T-helper 1 cell treated with Interleukin-12 subunit alpha and Interleukin-12 subunit beta and Interleukin-4 antibody, amounts not matched to agents 30 ng/mL and 1 ng/mL, for 36 hours (primary cell): Measurements from ENCODE around the gene CHEK2. TPM values are rescaled to one million over a fixed set of nuclear protein-coding genes. Genes with fewer than 3 reads are reported as not detected.
"Not testable (repeated sequence)": the region's sequence is repeated elsewhere in the genome, so short reads cannot be mapped to it uniquely, and the experiment has no call there.

Experiments
- intact Hi-C: fragments of 100-400 bp; cut with micrococcal nuclease; formaldehyde crosslinking; loops from one replicate; pipeline ENCODE4 v1.15.1; 2024
- total RNA-seq: library from RNA; stranded (reverse); gene quantifications from 2 replicates; pipeline ENCODE4 v1.2.3, GENCODE V29; 2022

CHEK2 gene
- total RNA-seq, 1 donor from 2014 or later: 37.3 TPM

GRCh38 chr22:28702891-28703290, 38.7 kb downstream of the CHEK2 start:
- intact Hi-C loops: no loop called here

GRCh38 chr22:28693041-28693760, 48.4 kb downstream of the CHEK2 start:
- intact Hi-C loops: not testable (repeated sequence)

- intact Hi-C loops: not testable (repeated sequence)
Measured at GRCh38 chr22:28689796-28690195, 51.8 kb downstream of the CHEK2 start.

- intact Hi-C loops: not testable (repeated sequence)
Measured at GRCh38 chr22:28682966-28683365, 58.7 kb downstream of the CHEK2 start.

- intact Hi-C loops: not testable (repeated sequence)
Measured at GRCh38 chr22:28680813-28681490, 60.7 kb downstream of the CHEK2 start.

GRCh38 chr22:28679611-28680287, 61.9 kb downstream of the CHEK2 start, which contains the start of gene TTC28:
Gene TTC28, minus strand, starts transcription at chr22:28679840. Its CDS starts 117 bp downstream, at chr22:28679723.
- intact Hi-C loops: not testable (repeated sequence)

- intact Hi-C loops: not testable (repeated sequence)
Measured at GRCh38 chr22:28678778-28679610, 62.6 kb downstream of the CHEK2 start.

GRCh38 chr22:28678170-28678569, 63.5 kb downstream of the CHEK2 start:
- intact Hi-C loops: not testable (repeated sequence)

- intact Hi-C loops: loop anchor here (1.0 to 5.0 kb wide), 5 partner anchors 40 to 282 kb away; partner anchors contain the start of genes HSCB and ZNRF3
Measured at GRCh38 chr22:28674121-28674563, 67.5 kb downstream of the CHEK2 start.

GRCh38 chr22:28670756-28671155, 70.9 kb downstream of the CHEK2 start:
- intact Hi-C loops: loop anchor here (5.0 kb wide), 1 partner anchor 212 kb away; the partner anchor contains the start of gene ZNRF3

GRCh38 chr22:28670161-28670560, 71.5 kb downstream of the CHEK2 start:
- intact Hi-C loops: loop anchor here (5.0 kb wide), 1 partner anchor 212 kb away; the partner anchor contains the start of gene ZNRF3

- intact Hi-C loops: no loop called here
Measured at GRCh38 chr22:28669387-28669786, 72.2 kb downstream of the CHEK2 start.

- intact Hi-C loops: not testable (repeated sequence)
Measured at GRCh38 chr22:28663569-28663942, 78.1 kb downstream of the CHEK2 start.

- intact Hi-C loops: no loop called here
Measured at GRCh38 chr22:28658448-28658847, 83.2 kb downstream of the CHEK2 start.

GRCh38 chr22:28656181-28656580, 85.4 kb downstream of the CHEK2 start:
- intact Hi-C loops: no loop called here

- intact Hi-C loops: no loop called here
Measured at GRCh38 chr22:28650463-28650862, 91.2 kb downstream of the CHEK2 start.

GRCh38 chr22:28648792-28649191, 92.8 kb downstream of the CHEK2 start:
- intact Hi-C loops: no loop called here

GRCh38 chr22:28647216-28647615, 94.4 kb downstream of the CHEK2 start:
- intact Hi-C loops: no loop called here

GRCh38 chr22:28639321-28639720, 102.3 kb downstream of the CHEK2 start:
- intact Hi-C loops: no loop called here
